Trophoblast cell (in vitro differentiated cells and primary cell): ENCODE measurements around the gene RECQL5.
"Not testable (repeated sequence)": the region's sequence is repeated elsewhere in the genome, so short reads cannot be mapped to it uniquely, and the experiment has no call there.

Experiments
- DNase-seq, 2 donors: peaks; one replicate each; pipeline ENCODE4 v3.0.0-alpha.2; 2016
- H2AFZ ChIP-seq: 2 replicates; pipeline ENCODE4 v1.6.1; 2013; ENCODE audit warnings: low read length, moderate library complexity, mild to moderate bottlenecking; ENCODE audit not compliant: insufficient read depth, poor library complexity
- H2AK5ac ChIP-seq: 2 replicates; pipeline ENCODE4 v1.6.1; 2013; ENCODE audit warnings: mild to moderate bottlenecking, low read length
- H2BK120ac ChIP-seq: 2 replicates; pipeline ENCODE4 v1.6.1; 2013; ENCODE audit warnings: low read length, mild to moderate bottlenecking, moderate library complexity; ENCODE audit not compliant: insufficient read depth, poor library complexity
- H2BK12ac ChIP-seq: 2 replicates; pipeline ENCODE4 v1.6.1; 2013; ENCODE audit warnings: mild to moderate bottlenecking, low read length, moderate library complexity
- H2BK5ac ChIP-seq: 2 replicates; pipeline ENCODE4 v1.6.1; 2013; ENCODE audit warnings: low read length, low read depth, moderate library complexity, mild to moderate bottlenecking; ENCODE audit not compliant: poor library complexity
- H3K14ac ChIP-seq: 2 replicates; pipeline ENCODE4 v1.6.1; 2013; ENCODE audit warnings: mild to moderate bottlenecking, low read length
- H3K18ac ChIP-seq: 2 replicates; pipeline ENCODE4 v1.6.1; 2013; ENCODE audit warnings: mild to moderate bottlenecking, low read length
- H3K23ac ChIP-seq: 2 replicates; pipeline ENCODE4 v1.6.1; 2013; ENCODE audit warnings: low read length
- H3K27ac ChIP-seq: 2 replicates; pipeline ENCODE4 v1.5.1; 2013; ENCODE audit warnings: low read depth, mild to moderate bottlenecking, inconsistent platforms, low read length, moderate library complexity
- H3K27me3 ChIP-seq: 2 replicates; pipeline ENCODE4 v1.6.1; 2013; ENCODE audit warnings: inconsistent platforms, mild to moderate bottlenecking, low read length, moderate library complexity; ENCODE audit not compliant: insufficient read depth
- H3K36me3 ChIP-seq, 2 experiments: 1 replicate in 1 of 2; 2 replicates in 1 of 2; pipeline ENCODE4 v1.6.1; 2013; ENCODE audit warnings: low read length in 2 of 2, mild to moderate bottlenecking in 2 of 2, moderate library complexity in 1 of 2; ENCODE audit not compliant: insufficient read depth in 2 of 2, control insufficient read depth in 1 of 2
- H3K4ac ChIP-seq: 2 replicates; pipeline ENCODE4 v1.6.1; 2013; ENCODE audit warnings: low read depth, mild to moderate bottlenecking, low read length, moderate library complexity
- H3K4me1 ChIP-seq, 2 experiments: 1 replicate in 1 of 2; 2 replicates in 1 of 2; pipeline ENCODE4 v1.6.1; 2013; ENCODE audit warnings: low read length in 2 of 2, mild to moderate bottlenecking in 2 of 2, moderate library complexity in 1 of 2; ENCODE audit not compliant: insufficient read depth in 2 of 2, control insufficient read depth in 1 of 2
- H3K4me2 ChIP-seq: 2 replicates; pipeline ENCODE4 v1.6.1; 2013; ENCODE audit warnings: inconsistent platforms, mild to moderate bottlenecking, low read length, moderate library complexity
- H3K4me3 ChIP-seq: 2 replicates; pipeline ENCODE4 v1.5.1; 2013; ENCODE audit warnings: mild to moderate bottlenecking, low read depth, low read length, inconsistent platforms
- H3K79me1 ChIP-seq: one replicate; pipeline ENCODE4 v1.6.1; 2013; ENCODE audit warnings: low read length
- H3K79me2 ChIP-seq: 2 replicates; pipeline ENCODE4 v1.6.1; 2013; ENCODE audit warnings: low read length, mild to moderate bottlenecking; ENCODE audit not compliant: control insufficient read depth, insufficient read depth, poor library complexity
- H3K9ac ChIP-seq: 2 replicates; pipeline ENCODE4 v1.6.1; 2013; ENCODE audit warnings: mild to moderate bottlenecking, low read length
- H3K9me3 ChIP-seq: 2 replicates; pipeline ENCODE4 v1.6.1; 2013; ENCODE audit warnings: low read depth, mild to moderate bottlenecking, control low read depth, inconsistent platforms, low read length; ENCODE audit not compliant: insufficient read depth
- H4K12ac ChIP-seq: 2 replicates; pipeline ENCODE4 v1.6.1; 2013; ENCODE audit warnings: low read depth, mild to moderate bottlenecking, low read length, moderate library complexity
- H4K8ac ChIP-seq: 2 replicates; pipeline ENCODE4 v1.6.1; 2013; ENCODE audit warnings: low read depth, mild to moderate bottlenecking, low read length, moderate library complexity
- H4K91ac ChIP-seq: one replicate; pipeline ENCODE4 v1.6.1; 2013; ENCODE audit warnings: low read depth, mild to moderate bottlenecking, low read length, moderate library complexity
- WGBS: extraction: QIAGEN DNeasy Blood & Tissue Kit; methylation state at CpG from one replicate; pipeline ENCODE4 v1.1.7; 2013; ENCODE audit warnings: missing lambda C conversion rate; ENCODE audit not compliant: insufficient read length, insufficient coverage; ENCODE audit errors: extremely low coverage; 5-methylcytosine and 5-hydroxymethylcytosine counted together

Gene RECQL5

DNA sequence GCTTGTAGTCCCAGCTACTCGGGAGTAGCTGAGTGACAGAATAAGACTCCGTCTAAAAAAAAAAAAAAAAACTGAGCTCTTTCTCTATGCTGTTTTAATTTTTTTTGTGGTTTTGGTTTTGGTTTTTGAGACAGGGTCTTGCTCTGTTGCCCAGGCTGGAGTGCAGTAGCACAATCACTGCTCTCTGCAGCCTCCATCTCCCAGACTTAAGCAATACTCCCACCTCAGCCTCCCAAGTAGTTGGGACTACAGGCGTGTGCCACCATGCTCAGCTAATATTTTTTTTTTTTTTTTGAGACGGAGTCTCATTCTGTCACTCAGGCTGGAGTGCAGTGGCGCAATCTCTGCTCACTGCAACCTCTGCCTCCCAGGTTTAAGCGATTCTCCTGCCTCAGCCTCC is 83.8 kb downstream of the RECQL5 start:
- H3K9ac ChIP-seq, H2AFZ ChIP-seq, H3K4me1 ChIP-seq, H3K79me1 ChIP-seq, H4K12ac ChIP-seq, H3K4me2 ChIP-seq, H3K18ac ChIP-seq, DNase-seq, H3K9me3 ChIP-seq, H3K14ac ChIP-seq, H3K23ac ChIP-seq, H3K4ac ChIP-seq, H3K36me3 ChIP-seq, H3K27ac ChIP-seq, H3K79me2 ChIP-seq, H4K8ac ChIP-seq, H2BK12ac ChIP-seq, H2BK120ac ChIP-seq, H4K91ac ChIP-seq, H2BK5ac ChIP-seq, H3K27me3 ChIP-seq, H2AK5ac ChIP-seq, H3K4me3 ChIP-seq: not testable (repeated sequence)
- no CpG with 5 or more reads among the region's 6 CpGs for WGBS

- WGBS, result no CpG with 5 or more reads among the region's 23 CpGs
- not testable (repeated sequence) for H3K4me1 ChIP-seq, H3K4me2 ChIP-seq, H3K9me3 ChIP-seq, H3K18ac ChIP-seq, H2AFZ ChIP-seq, H3K36me3 ChIP-seq, H3K27me3 ChIP-seq, H3K79me2 ChIP-seq, H2BK12ac ChIP-seq, H3K23ac ChIP-seq, DNase-seq, H3K9ac ChIP-seq, H3K27ac ChIP-seq, H4K12ac ChIP-seq, H3K14ac ChIP-seq, H2BK5ac ChIP-seq, H2BK120ac ChIP-seq, H4K8ac ChIP-seq, H3K4me3 ChIP-seq, H4K91ac ChIP-seq, H3K4ac ChIP-seq, H3K79me1 ChIP-seq, H2AK5ac ChIP-seq
These were observed 85.7 kb downstream of the RECQL5 start for GRCh38 chr17:75581121-75581725.
